GM10266 (cell line): ENCODE data around the gene SLC49A4.

Experiments used
- DNase-seq: peaks from one replicate; pipeline ENCODE4 v3.0.0; 2012; ENCODE audit errors: extremely low spot score
- CTCF ChIP-seq: IDR thresholded peaks from 2 replicates; pipeline ENCODE4 v1.5.1; 2012; ENCODE audit warnings: mild to moderate bottlenecking, low read depth; ENCODE audit not compliant: control insufficient read depth, insufficient read depth; ENCODE audit errors: missing control alignments

The SLC49A4 gene

GRCh38 chr3:122923611-122924010 lies 128.7 kb downstream of the SLC49A4 start:
- no peak for TF ChIP-seq CTCF
- no peak for DNase-seq

GRCh38 chr3:122924056-122924455 lies 129.2 kb downstream of the SLC49A4 start:
- no peak for TF ChIP-seq CTCF
- DNase-seq, result no peak

GRCh38 chr3:122925756-122926155 lies 130.9 kb downstream of the SLC49A4 start:
- TF ChIP-seq CTCF, result no peak
- DNase-seq, result no peak

GRCh38 chr3:122926322-122926721 lies 131.5 kb downstream of the SLC49A4 start:
- no peak for TF ChIP-seq CTCF
- DNase-seq, result no peak

GRCh38 chr3:122926811-122927210 lies 131.9 kb downstream of the SLC49A4 start:
- no peak for TF ChIP-seq CTCF
- DNase-seq, result no peak

- no peak for TF ChIP-seq CTCF
- DNase-seq, result no peak
Observed at GRCh38 chr3:122927726-122928125, 132.9 kb downstream of the SLC49A4 start.

GRCh38 chr3:122928396-122929187 lies 133.7 kb downstream of the SLC49A4 start:
- no peak for TF ChIP-seq CTCF
- no peak for DNase-seq
